B cell (primary cell): ENCODE measurements around the gene DIPK1A.

Source experiments
- EZH2 ChIP-seq: IDR thresholded peaks from 2 replicates; pipeline ENCODE4 v1.6.1; 2012; ENCODE audit warnings: borderline replicate concordance, low read depth, mild to moderate bottlenecking, moderate library complexity, low read length; ENCODE audit not compliant: insufficient read depth, poor library complexity, severe bottlenecking
- TF ChIP-seq, protein P1 (sequence below): fragments of 200-600 bp; IDR thresholded peaks from one replicate; pipeline ENCODE4 v1.8.0; 2022; ENCODE audit warnings: antibody characterized with exemption, mild to moderate bottlenecking

DNA sequence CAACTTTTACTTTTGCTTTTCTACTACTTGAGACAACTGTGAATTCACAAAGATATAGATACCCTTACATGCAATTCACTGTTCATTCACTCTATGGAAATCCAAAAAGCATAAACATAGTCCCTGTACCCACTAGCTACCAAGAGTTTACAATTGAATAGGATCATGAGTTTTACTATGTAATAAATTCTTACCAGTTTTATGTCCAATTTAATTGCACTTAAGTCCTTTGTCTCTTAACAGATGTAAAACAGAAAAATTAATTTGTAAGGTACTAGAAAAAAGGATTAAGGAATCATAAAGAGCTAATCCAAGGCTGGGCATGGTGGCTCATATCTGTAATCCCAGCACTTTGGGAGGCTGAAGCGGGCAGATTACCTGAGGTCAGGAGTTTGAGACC lies 24.4 kb downstream of the DIPK1A start:
- TF ChIP-seq, protein P1, sequence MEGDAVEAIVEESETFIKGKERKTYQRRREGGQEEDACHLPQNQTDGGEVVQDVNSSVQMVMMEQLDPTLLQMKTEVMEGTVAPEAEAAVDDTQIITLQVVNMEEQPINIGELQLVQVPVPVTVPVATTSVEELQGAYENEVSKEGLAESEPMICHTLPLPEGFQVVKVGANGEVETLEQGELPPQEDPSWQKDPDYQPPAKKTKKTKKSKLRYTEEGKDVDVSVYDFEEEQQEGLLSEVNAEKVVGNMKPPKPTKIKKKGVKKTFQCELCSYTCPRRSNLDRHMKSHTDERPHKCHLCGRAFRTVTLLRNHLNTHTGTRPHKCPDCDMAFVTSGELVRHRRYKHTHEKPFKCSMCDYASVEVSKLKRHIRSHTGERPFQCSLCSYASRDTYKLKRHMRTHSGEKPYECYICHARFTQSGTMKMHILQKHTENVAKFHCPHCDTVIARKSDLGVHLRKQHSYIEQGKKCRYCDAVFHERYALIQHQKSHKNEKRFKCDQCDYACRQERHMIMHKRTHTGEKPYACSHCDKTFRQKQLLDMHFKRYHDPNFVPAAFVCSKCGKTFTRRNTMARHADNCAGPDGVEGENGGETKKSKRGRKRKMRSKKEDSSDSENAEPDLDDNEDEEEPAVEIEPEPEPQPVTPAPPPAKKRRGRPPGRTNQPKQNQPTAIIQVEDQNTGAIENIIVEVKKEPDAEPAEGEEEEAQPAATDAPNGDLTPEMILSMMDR = no peak
- no peak for TF ChIP-seq EZH2
